Activated CD4-positive, alpha-beta T cell treated with anti-CD3 and anti-CD28 coated beads for 24 hours (primary cell): ENCODE results near the gene SLC6A20.

Experiments
- DNase-seq, 2 donors: peaks; one replicate each; pipeline ENCODE4 v3.0.0-alpha.2; 2020; ENCODE audit warnings: low read depth in 2 of 2

Gene SLC6A20

GRCh38 chr3:45800611-45801010 lies 4.3 kb upstream of the SLC6A20 start:
- no peak for DNase-seq

GRCh38 chr3:45799586-45799985 lies 3.2 kb upstream of the SLC6A20 start:
- no peak for DNase-seq

- DNase-seq: no peak
These were observed 1.7 kb upstream of the SLC6A20 start for GRCh38 chr3:45798034-45798433.

- no peak for DNase-seq
These were observed 734 bp upstream of the SLC6A20 start for GRCh38 chr3:45796902-45797637.

- no peak for DNase-seq
These were observed 841 bp downstream of the SLC6A20 start for GRCh38 chr3:45795509-45795881.

GRCh38 chr3:45794660-45795059 lies 1.7 kb downstream of the SLC6A20 start:
- DNase-seq: no peak

- DNase-seq: no peak
These were observed 2.2 kb downstream of the SLC6A20 start for GRCh38 chr3:45794177-45794560.

GRCh38 chr3:45793482-45794176 lies 2.7 kb downstream of the SLC6A20 start:
- DNase-seq: no peak

- no peak for DNase-seq
These were observed 3.7 kb downstream of the SLC6A20 start for GRCh38 chr3:45792516-45793172.

- no peak for DNase-seq
These were observed 4.3 kb downstream of the SLC6A20 start for GRCh38 chr3:45792036-45792435.

- DNase-seq: no peak
These were observed 5.7 kb downstream of the SLC6A20 start for GRCh38 chr3:45790596-45790995.

GRCh38 chr3:45789235-45789812 lies 7.0 kb downstream of the SLC6A20 start:
- no peak for DNase-seq

GRCh38 chr3:45787551-45787950 lies 8.8 kb downstream of the SLC6A20 start:
- no peak for DNase-seq

- no peak for DNase-seq
These were observed 9.4 kb downstream of the SLC6A20 start for GRCh38 chr3:45786801-45787495.

- DNase-seq: no peak
These were observed 10.7 kb downstream of the SLC6A20 start for GRCh38 chr3:45785605-45786150.

GRCh38 chr3:45783667-45784066 lies 12.7 kb downstream of the SLC6A20 start:
- no peak for DNase-seq

- no peak for DNase-seq
These were observed 14.0 kb downstream of the SLC6A20 start for GRCh38 chr3:45782381-45782780.

GRCh38 chr3:45781841-45782240 lies 14.5 kb downstream of the SLC6A20 start:
- DNase-seq: no peak

GRCh38 chr3:45781271-45781670 lies 15.1 kb downstream of the SLC6A20 start:
- no peak for DNase-seq

- DNase-seq: no peak
These were observed 16.3 kb downstream of the SLC6A20 start for GRCh38 chr3:45779746-45780735.
